Colonic mucosa (tissue), 4 donors: ENCODE data around the gene DALRD3. TPM values are rescaled to one million over a fixed set of nuclear protein-coding genes. Genes with fewer than 3 reads are reported as not detected.
A peak's percentile ranks its signal among the peaks of the same experiment; 100 is the strongest.

Experiments
- DNase-seq: peaks from one replicate; pipeline ENCODE4 v3.0.0-alpha.2; 2020
- H3K27ac ChIP-seq: fragments of 200-600 bp; one replicate; pipeline ENCODE4 v1.8.0; 2021
- H3K27me3 ChIP-seq: fragments of 200-600 bp; one replicate; pipeline ENCODE4 v1.8.0; 2021
- H3K36me3 ChIP-seq: fragments of 200-600 bp; one replicate; pipeline ENCODE4 v1.8.0; 2021
- H3K4me1 ChIP-seq: fragments of 200-600 bp; one replicate; pipeline ENCODE4 v1.8.0; 2021; ENCODE audit warnings: mild to moderate bottlenecking
- H3K4me3 ChIP-seq: fragments of 200-600 bp; one replicate; pipeline ENCODE4 v1.8.0; 2021
- H3K9ac ChIP-seq, 2 donors: one replicate each; pipeline ENCODE4 v1.7.0; 2013; ENCODE audit warnings: control low read depth in 2 of 2, low read depth in 2 of 2, low read length in 2 of 2
- H3K9me3 ChIP-seq: fragments of 200-600 bp; one replicate; pipeline ENCODE4 v1.8.0; 2021
- intact Hi-C: fragments of 100-400 bp; cut with DNase I; formaldehyde crosslinking; loops from one replicate; pipeline ENCODE4 v1.14.1; 2022
- total RNA-seq, 2 donors: library from RNA; stranded (reverse); fragmentation: NEBNext Ultra II Directional in 1 of 2; extraction: Animal tissue kit (Norgen Biotek cat#: 25700) in 1 of 2; gene quantifications; one replicate each; pipeline ENCODE4 v1.2.1, GENCODE V29; 2021
- TF ChIP-seq, protein P1 (sequence below): fragments of 200-600 bp; IDR thresholded peaks from one replicate; pipeline ENCODE4 v1.8.0; 2022; ENCODE audit warnings: antibody characterized with exemption, mild to moderate bottlenecking
- donor health status: healthy.
- donor health status: DM: no; HTN: no; CAD: no.
- donor health status: DM: no; HTN: no; CAD: no.

Gene DALRD3
- total RNA-seq, 2 donors from 2014 or later, result 22.0 to 23.5 TPM

DNA sequence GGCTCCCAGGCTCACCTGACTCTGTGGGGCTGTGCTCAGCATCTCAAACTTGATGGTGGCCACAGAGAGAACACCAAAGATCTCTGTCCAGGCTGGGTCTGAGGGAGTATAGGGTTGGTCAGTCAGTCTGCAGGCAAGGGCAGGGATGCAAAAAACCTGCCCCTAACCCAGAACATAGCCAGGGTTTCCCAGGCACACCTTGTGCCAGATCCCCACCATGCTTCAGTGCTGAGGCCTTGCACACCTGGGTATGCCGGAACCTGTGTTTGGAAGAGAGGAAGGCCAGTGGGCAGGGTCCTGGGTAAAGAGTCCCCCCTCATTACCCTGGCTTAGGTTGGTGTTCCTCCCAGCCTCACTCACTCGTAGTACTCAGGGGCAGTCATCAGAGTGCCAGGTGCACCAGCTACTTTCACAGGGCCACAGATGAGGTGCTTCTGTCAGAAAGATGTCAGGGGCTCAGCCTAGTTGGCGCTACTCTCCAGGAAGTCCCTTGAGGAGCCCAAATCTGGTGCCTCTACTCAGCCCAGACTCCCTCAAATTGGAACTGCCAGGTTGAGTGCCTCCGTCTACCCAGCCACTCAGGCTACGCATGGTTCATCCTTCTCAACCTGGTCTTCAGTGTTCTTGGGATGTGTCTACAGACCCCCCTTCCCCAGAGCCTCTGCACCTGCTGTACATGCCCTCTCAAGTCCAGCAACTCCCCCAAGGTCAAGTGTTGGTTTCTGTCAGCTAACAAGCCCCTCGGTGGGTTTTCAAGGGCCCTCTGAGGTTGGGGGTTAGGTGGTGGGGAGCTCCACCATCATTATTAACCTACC, 1.8 kb downstream of the DALRD3 start:
- no peaks in the 10 kb centered on the region for H3K27me3 ChIP-seq
- H3K4me1 ChIP-seq, result peaks cover 12% of the 10 kb centered on the region
- no peaks in the 10 kb centered on the region for H3K9me3 ChIP-seq
- DNase-seq, result no peak
- intact Hi-C loops, result no loop called here
- TF ChIP-seq, protein P1, sequence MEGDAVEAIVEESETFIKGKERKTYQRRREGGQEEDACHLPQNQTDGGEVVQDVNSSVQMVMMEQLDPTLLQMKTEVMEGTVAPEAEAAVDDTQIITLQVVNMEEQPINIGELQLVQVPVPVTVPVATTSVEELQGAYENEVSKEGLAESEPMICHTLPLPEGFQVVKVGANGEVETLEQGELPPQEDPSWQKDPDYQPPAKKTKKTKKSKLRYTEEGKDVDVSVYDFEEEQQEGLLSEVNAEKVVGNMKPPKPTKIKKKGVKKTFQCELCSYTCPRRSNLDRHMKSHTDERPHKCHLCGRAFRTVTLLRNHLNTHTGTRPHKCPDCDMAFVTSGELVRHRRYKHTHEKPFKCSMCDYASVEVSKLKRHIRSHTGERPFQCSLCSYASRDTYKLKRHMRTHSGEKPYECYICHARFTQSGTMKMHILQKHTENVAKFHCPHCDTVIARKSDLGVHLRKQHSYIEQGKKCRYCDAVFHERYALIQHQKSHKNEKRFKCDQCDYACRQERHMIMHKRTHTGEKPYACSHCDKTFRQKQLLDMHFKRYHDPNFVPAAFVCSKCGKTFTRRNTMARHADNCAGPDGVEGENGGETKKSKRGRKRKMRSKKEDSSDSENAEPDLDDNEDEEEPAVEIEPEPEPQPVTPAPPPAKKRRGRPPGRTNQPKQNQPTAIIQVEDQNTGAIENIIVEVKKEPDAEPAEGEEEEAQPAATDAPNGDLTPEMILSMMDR, result no peak
- no peak overlapping the region for H3K27ac ChIP-seq
- H3K9ac ChIP-seq, result no peak overlapping the region
- no peak overlapping the region for H3K4me3 ChIP-seq
- H3K36me3 ChIP-seq, result peaks cover 10% of the 10 kb centered on the region

DNA sequence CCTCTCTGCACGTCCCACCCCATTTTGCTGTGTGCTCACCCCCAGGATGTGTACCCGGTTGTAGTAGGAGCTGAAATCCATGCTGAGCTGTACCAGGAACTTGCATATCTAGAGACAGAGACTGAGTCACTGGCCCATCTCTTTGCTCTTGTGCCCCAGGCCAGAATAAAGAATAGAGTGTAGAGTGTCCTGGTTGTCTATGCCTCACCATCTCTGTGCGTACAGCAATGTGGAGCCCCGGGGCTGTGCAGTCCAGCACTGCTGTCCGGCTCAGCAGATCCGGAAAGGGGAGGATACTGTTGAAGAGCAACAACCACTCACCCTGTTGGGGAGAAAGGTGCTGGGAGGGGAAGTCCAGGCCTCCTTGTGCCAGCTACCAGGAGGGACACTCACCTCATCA, 2.6 kb downstream of the DALRD3 start:
- Histone ChIP-seq H3K4me3 (no peak overlapping the region), H3K36me3 (peaks cover 10% of the 10 kb centered on the region), H3K9ac (no peak overlapping the region), H3K27me3 (no peaks in the 10 kb centered on the region), H3K4me1 (peaks cover 12% of the 10 kb centered on the region), H3K9me3 (no peaks in the 10 kb centered on the region), H3K27ac (no peak overlapping the region)
- DNase-seq, result no peak
- intact Hi-C loops, result no loop called here
- TF ChIP-seq, protein P1, result no peak

DNA sequence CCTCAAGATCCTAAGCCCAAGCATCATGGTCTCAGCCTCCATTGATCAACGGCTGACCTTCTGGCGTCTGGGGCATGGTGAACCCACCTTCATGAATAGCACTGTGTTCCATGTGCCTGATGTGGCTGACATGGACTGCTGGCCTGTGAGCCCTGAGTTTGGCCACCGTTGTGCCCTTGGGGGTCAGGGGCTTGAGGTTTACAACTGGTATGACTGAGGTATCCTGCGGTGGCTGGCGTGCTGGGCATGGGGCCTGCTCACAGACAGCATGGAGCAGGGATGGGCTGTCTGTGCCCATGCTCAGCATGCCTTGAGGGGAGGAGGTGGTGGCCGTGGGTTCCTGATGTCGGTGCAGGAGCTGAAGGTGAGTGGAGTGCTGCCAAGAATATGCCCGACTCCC, 3.3 kb downstream of the DALRD3 start:
- H3K36me3 ChIP-seq, result peaks cover 10% of the 10 kb centered on the region
- intact Hi-C loops, result no loop called here
- DNase-seq, result no peak
- H3K4me3 ChIP-seq, result no peak overlapping the region
- H3K9ac ChIP-seq, result no peak overlapping the region
- H3K27me3 ChIP-seq, result no peaks in the 10 kb centered on the region
- no peaks in the 10 kb centered on the region for H3K9me3 ChIP-seq
- TF ChIP-seq, protein P1, result no peak
- H3K4me1 ChIP-seq, result peaks cover 12% of the 10 kb centered on the region
- H3K27ac ChIP-seq, result no peak overlapping the region

DNA sequence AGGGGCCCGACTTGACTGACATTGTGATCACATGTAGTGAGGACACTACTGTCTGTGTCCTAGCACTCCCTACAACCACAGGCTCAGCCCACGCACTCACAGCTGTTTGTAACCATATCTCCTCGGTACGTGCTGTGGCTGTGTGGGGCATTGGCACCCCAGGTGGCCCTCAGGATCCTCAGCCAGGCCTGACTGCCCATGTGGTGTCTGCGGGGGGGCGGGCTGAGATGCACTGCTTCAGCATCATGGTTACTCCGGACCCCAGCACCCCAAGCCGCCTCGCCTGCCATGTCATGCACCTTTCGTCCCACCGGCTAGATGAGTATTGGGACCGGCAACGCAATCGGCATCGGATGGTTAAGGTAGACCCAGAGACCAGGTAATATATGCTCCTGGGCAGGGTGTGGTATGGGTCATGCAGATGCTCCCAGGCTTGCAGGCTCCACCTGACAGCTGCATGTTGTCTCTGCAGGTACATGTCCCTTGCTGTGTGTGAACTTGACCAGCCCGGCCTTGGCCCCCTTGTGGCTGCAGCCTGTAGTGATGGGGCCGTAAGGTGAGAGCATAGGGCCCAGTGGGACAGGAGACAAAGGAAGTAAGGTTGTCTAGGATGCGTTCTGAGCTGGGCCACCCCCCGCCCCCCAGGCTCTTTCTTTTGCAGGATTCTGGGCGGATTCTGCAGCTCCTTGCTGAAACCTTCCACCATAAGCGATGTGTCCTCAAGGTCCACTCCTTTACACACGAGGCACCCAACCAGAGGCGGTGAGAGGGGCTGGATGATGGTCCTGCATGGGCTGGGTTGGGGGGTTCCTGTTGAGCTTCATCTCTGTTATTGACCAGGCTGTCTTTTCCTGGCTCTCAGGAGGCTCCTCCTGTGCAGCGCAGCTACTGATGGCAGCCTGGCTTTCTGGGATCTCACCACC, 4.4 kb downstream of the DALRD3 start:
- Histone ChIP-seq H3K36me3 (peaks cover 10% of the 10 kb centered on the region), H3K4me3 (no peak overlapping the region), H3K9me3 (no peaks in the 10 kb centered on the region), H3K9ac (no peak overlapping the region), H3K27ac (no peak overlapping the region), H3K4me1 (peaks cover 10% of the 10 kb centered on the region), H3K27me3 (no peaks in the 10 kb centered on the region)
- intact Hi-C loops, result no loop called here
- TF ChIP-seq, protein P1, result peak; percentile 53
- peak; percentile 61 for DNase-seq

DNA sequence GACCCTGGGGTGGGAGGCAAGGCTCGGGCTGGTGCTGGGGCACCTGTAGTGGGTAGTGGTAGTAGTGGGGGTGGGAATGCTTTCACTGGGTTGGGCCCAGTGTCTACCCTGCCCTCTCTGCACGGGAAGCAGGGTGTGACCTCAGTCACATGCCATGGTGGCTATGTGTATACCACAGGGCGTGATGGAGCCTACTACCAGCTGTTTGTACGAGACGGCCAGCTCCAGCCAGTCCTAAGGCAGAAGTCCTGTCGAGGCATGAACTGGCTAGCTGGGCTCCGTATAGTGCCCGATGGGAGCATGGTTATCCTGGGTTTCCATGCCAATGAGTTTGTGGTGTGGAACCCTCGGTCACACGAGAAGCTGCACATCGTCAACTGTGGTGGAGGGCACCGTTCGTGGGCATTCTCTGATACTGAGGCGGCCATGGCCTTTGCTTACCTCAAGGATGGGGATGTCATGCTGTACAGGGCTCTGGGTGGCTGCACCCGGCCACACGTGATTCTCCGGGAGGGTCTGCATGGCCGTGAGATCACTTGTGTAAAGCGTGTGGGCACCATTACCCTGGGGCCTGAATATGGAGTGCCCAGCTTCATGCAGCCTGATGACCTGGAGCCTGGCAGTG, 5.2 kb downstream of the DALRD3 start:
- Histone ChIP-seq H3K4me3 (no peak overlapping the region), H3K4me1 (peaks cover 9% of the 10 kb centered on the region), H3K9ac (no peak overlapping the region), H3K27me3 (no peaks in the 10 kb centered on the region), H3K36me3 (peaks cover 10% of the 10 kb centered on the region), H3K27ac (no peak overlapping the region), H3K9me3 (no peaks in the 10 kb centered on the region)
- DNase-seq, result no peak
- intact Hi-C loops, result no loop called here
- TF ChIP-seq, protein P1, result no peak
